Astrocyte of the spinal cord (primary cell): ENCODE data around the gene COPS3.

Experiments used
- DNase-seq: peaks from one replicate; pipeline ENCODE4 v3.0.0; 2011; ENCODE audit warnings: low read depth, low spot score
- H3K4me3 ChIP-seq: 2 replicates; pipeline ENCODE4 v1.5.1; 2011; ENCODE audit warnings: low read depth, mild to moderate bottlenecking, low read length, moderate library complexity
- in situ Hi-C: cut with HindIII; loops from 2 replicates; pipeline ENCODE4 v1.10.0; 2017; ENCODE audit warnings: low sequenced_read_pairs
- TF ChIP-seq, protein P1 (sequence below): IDR thresholded peaks from 2 replicates; pipeline ENCODE4 v1.5.1; 2012; ENCODE audit warnings: low read depth, mild to moderate bottlenecking, low read length, inconsistent platforms

Gene COPS3

DNA sequence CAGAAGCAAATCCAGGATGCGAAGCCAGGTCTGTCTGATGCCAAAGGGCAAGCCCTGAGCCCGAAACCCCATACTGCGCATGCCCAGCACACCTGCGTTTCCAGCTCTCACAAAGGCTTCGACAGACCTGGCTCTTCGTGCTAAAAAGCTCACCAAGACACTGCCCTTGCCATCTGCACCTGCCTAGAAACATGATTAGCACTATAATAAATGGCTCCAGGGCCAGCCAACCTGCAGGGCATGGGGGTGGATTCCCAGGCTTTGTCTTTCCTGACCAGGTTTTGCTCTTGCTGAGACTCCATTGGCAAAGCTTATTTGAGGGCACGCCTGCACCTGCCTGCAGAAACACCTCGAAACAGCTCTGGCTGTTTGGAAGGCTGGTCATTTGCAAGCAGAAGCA, 60.5 kb downstream of the COPS3 start:
- DNase-seq = no peak
- in situ Hi-C loops = no loop called here
- no peak overlapping the region for H3K4me3 ChIP-seq
- TF ChIP-seq, protein P1, sequence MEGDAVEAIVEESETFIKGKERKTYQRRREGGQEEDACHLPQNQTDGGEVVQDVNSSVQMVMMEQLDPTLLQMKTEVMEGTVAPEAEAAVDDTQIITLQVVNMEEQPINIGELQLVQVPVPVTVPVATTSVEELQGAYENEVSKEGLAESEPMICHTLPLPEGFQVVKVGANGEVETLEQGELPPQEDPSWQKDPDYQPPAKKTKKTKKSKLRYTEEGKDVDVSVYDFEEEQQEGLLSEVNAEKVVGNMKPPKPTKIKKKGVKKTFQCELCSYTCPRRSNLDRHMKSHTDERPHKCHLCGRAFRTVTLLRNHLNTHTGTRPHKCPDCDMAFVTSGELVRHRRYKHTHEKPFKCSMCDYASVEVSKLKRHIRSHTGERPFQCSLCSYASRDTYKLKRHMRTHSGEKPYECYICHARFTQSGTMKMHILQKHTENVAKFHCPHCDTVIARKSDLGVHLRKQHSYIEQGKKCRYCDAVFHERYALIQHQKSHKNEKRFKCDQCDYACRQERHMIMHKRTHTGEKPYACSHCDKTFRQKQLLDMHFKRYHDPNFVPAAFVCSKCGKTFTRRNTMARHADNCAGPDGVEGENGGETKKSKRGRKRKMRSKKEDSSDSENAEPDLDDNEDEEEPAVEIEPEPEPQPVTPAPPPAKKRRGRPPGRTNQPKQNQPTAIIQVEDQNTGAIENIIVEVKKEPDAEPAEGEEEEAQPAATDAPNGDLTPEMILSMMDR = no peak

DNA sequence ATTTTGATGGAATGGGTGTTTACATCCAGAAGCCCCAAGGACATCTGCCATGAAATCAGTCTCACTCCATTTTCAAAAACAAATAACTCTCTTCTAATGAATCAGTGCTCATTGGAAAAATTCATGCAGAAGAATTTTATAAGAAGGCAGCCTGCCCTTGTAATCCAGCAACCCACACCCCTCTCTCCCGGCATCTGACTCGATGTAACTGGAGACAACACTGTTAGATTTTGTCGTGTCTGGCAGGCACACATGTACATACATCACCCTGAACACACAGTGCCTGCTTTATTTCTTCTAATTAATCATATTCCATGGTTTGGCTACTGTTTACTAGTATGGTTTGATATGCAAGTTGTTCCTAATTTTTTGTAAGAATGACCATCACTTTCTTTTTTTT, 63.1 kb downstream of the COPS3 start:
- in situ Hi-C loops = no loop called here
- TF ChIP-seq, protein P1 = no peak
- DNase-seq = no peak
- no peak overlapping the region for H3K4me3 ChIP-seq

DNA sequence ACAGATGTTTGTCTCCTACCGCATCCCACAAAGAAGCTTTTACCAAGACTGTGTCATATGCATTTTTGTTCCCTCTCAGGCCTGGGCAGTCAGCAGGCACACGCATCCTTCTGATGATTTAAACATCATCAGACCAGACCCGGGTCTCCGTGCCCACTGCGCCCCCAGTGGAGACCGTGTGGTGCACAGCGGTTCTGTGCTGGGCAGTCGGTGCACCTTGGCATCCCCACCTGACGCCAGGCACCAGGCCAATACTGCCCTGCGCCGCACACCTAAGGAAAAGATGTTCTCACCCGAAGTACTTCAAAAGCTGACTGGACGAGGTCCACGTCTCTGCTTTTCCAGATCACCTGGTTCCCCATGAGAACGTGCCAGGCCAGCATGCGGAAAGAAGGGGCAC, 64.3 kb downstream of the COPS3 start:
- TF ChIP-seq, protein P1 = no peak
- H3K4me3 ChIP-seq = no peak overlapping the region
- no peak for DNase-seq
- in situ Hi-C loops = no loop called here

DNA sequence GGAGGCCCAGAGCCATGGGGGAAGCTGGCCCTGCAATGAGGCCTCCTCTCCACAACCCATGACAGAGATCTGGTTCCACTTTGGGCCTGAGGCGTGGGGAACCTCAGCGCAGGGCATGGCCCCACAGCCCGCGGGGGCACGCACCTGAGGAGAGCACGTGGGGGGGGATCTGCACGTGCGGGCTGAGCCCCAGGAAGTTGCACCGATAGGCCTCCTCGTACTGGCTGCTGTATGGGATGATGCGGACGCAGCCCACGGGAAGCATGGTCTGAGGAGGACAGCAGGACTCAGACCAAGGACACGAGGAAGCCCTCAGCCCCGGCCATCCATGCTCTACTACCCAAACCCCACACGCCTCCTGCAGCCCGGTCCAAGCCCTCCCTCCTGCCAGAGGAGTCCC, 64.8 kb downstream of the COPS3 start:
- TF ChIP-seq, protein P1 = no peak
- DNase-seq = no peak
- in situ Hi-C loops = no loop called here
- H3K4me3 ChIP-seq = no peak overlapping the region

DNA sequence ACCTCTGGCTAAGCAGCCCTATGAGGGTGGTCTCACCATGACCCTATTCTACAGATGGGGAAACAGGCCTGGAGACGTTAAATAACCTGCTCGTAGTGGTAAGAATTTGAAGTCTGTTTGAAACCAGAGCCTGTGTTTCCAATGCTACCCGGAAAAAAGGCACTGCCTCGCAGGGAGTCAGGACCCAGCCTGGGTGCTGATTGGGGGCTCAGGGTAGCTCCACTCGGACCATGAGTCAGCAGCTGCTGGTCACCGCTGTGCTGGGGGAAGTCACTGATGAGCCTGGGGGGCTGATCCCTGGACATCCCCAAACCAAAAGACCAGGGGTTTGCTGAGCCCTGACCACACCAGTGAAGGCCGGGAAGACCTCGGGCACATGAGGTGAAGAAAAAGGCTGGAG, 65.5 kb downstream of the COPS3 start:
- in situ Hi-C loops = no loop called here
- TF ChIP-seq, protein P1 = no peak
- DNase-seq = no peak
- H3K4me3 ChIP-seq = no peak overlapping the region

DNA sequence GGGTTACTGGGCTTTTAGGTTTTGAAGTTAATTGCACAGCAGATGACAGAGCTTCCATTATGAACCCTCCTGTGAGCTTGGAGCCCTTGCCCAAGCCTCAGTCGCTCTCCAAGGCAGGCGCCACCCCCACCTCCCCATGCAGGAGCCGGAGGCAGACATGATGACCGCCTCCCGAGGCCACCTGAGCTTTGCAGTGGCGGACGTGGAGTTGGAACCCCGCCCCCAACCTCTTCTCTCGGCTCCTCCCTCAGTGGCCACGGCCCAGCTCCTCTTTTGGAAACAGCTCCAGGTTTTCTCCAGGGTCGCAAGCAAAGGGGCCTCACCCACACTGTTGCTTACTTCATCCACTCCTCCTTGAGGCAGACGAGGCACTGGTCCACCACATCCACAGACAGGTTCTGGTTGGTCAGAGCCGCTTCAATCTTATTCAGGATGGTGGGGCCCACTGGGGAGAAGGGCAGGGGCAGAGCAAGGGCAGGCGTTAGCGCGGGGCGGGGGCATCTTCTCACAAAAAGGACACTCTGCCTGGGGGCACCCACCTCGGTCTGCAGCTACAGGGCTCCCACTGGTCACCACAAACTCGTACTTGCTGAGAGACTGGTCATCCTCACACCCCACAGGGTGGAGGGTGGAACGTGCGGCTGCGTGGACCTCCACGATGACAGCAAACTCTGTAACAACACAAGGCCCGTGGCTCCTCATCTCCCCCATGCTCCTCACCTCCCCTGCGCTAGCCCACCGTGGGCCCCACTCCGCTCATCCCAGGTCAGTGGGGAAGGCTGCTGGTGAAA, 66.2 kb downstream of the COPS3 start:
- DNase-seq = no peak
- TF ChIP-seq, protein P1 = no peak
- in situ Hi-C loops = no loop called here
- H3K4me3 ChIP-seq = no peak overlapping the region
